ENCODE data around the gene ZNF487. TPM values are rescaled to one million over a fixed set of nuclear protein-coding genes. Genes with fewer than 3 reads are reported as not detected.
A peak's percentile ranks its signal among the peaks of the same experiment; 100 is the strongest.

The ZNF487 gene
- total and polyA plus RNA-seq, 2 of the 13 experiments (the other 11 are each of a cell fraction or from before 2014, with no cell fraction given), result 7.4 to 8.8 TPM

GRCh38 chr10:43396928-43397624, 39.8 kb upstream of the ZNF487 start (continued):
- TF ChIP-seq USF2 (IDR thresholded peaks at IDR 0.05; ENCODE audit: low read depth, low read length) (peak; percentile 81), USF2 (CRISPR knock-in tag; IDR thresholded peaks at IDR 0.05; ENCODE audit: borderline replicate concordance) (peak; percentile 91), CCDC6 (CRISPR knock-in tag; IDR thresholded peaks at IDR 0.05) (peak; percentile 94), HOXD1 (CRISPR knock-in tag; IDR thresholded peaks at IDR 0.05) (peak; percentile 69; the same call in 1 of the 2 replicates), TSC22D2 (CRISPR knock-in tag; IDR thresholded peaks at IDR 0.05; ENCODE audit: borderline replicate concordance) (peak; percentile 88), ZNF264 (CRISPR knock-in tag; IDR thresholded peaks at IDR 0.05) (0 out of 2 replicates have a peak, but pooled peaks have one; percentile 53), NR2F6 (IDR thresholded peaks at IDR 0.05) (no peak; the same call in 1 of the 2 replicates), NR2F6 (CRISPR knock-in tag; IDR thresholded peaks at IDR 0.05) (peak; percentile 83; the same call in 1 of the 2 replicates), ZNF24 (IDR thresholded peaks at IDR 0.05) (no peak), SOX6 (IDR thresholded peaks at IDR 0.05) (no peak), SOX6 (CRISPR knock-in tag; IDR thresholded peaks at IDR 0.05) (peak; percentile 77; the same call in 1 of the 2 replicates), PLSCR1 (CRISPR knock-in tag; IDR thresholded peaks at IDR 0.05; ENCODE audit: borderline replicate concordance) (no peak), NKX3-1 (CRISPR knock-in tag; IDR thresholded peaks at IDR 0.05) (peak; percentile 88; the same call in 1 of the 2 replicates), ZNF552 (CRISPR knock-in tag; IDR thresholded peaks at IDR 0.05; ENCODE audit: borderline replicate concordance) (peak; percentile 72; the same call in 1 of the 2 replicates)

Data from HepG2 (cell line).